ENCODE measurements around the gene GNG12.
"Not testable (repeated sequence)": the region's sequence is repeated elsewhere in the genome, so short reads cannot be mapped to it uniquely, and the experiment has no call there.

The GNG12 gene

GRCh38 chr1:67730312-67730711 is 103.0 kb downstream of the GNG12 start:
- DNase-seq (ENCODE audit: low read depth), result not testable (repeated sequence)

- no peak for DNase-seq (ENCODE audit: low read depth)
Observed at GRCh38 chr1:67729872-67730271, 103.4 kb downstream of the GNG12 start.

- no peak for DNase-seq (ENCODE audit: low read depth)
Observed at GRCh38 chr1:67726224-67726623, 107.0 kb downstream of the GNG12 start.

GRCh38 chr1:67724928-67725560 is 108.2 kb downstream of the GNG12 start:
- DNase-seq (ENCODE audit: low read depth), result no peak

GRCh38 chr1:67723620-67724019 is 109.6 kb downstream of the GNG12 start:
- DNase-seq (ENCODE audit: low read depth), result no peak

- no peak for DNase-seq (ENCODE audit: low read depth)
Observed at GRCh38 chr1:67723126-67723525, 110.1 kb downstream of the GNG12 start.

GRCh38 chr1:67722292-67722944 is 110.8 kb downstream of the GNG12 start:
- DNase-seq (ENCODE audit: low read depth), result no peak

- DNase-seq (ENCODE audit: low read depth), result no peak
Observed at GRCh38 chr1:67721650-67722291, 111.5 kb downstream of the GNG12 start.

- no peak for DNase-seq (ENCODE audit: low read depth)
Observed at GRCh38 chr1:67721112-67721511, 112.2 kb downstream of the GNG12 start.

GRCh38 chr1:67719329-67720196 is 113.7 kb downstream of the GNG12 start:
- DNase-seq (ENCODE audit: low read depth), result no peak

GRCh38 chr1:67717876-67718275 is 115.4 kb downstream of the GNG12 start:
- no peak for DNase-seq (ENCODE audit: low read depth)

GRCh38 chr1:67716800-67717199 is 116.5 kb downstream of the GNG12 start:
- no peak for DNase-seq (ENCODE audit: low read depth)

- DNase-seq (ENCODE audit: low read depth), result no peak
Observed at GRCh38 chr1:67715819-67716218, 117.4 kb downstream of the GNG12 start.

GRCh38 chr1:67713057-67713846 is 120.0 kb downstream of the GNG12 start:
- DNase-seq (ENCODE audit: low read depth), result no peak

GRCh38 chr1:67711855-67712212 is 121.4 kb downstream of the GNG12 start:
- DNase-seq (ENCODE audit: low read depth), result no peak

- no peak for DNase-seq (ENCODE audit: low read depth)
Observed at GRCh38 chr1:67711158-67711854, 122.0 kb downstream of the GNG12 start.

- DNase-seq (ENCODE audit: low read depth), result no peak
Observed at GRCh38 chr1:67710417-67710816, 122.8 kb downstream of the GNG12 start.

- DNase-seq (ENCODE audit: low read depth), result no peak
Observed at GRCh38 chr1:67708606-67709005, 124.7 kb downstream of the GNG12 start.

GRCh38 chr1:67705735-67706453 is 127.4 kb downstream of the GNG12 start:
- no peak for DNase-seq (ENCODE audit: low read depth)

- DNase-seq (ENCODE audit: low read depth), result no peak
Observed at GRCh38 chr1:67704351-67704750, 128.9 kb downstream of the GNG12 start.
